Islet of Langerhans (tissue), 1 donor: ENCODE results near the gene ITM2A.

Experiments used
- FAIRE-seq: peaks from one replicate; lab custom pipeline; 2011; peaks lifted over from hg19 to GRCh38; lab: Jason Lieb, UNC

The ITM2A gene

DNA sequence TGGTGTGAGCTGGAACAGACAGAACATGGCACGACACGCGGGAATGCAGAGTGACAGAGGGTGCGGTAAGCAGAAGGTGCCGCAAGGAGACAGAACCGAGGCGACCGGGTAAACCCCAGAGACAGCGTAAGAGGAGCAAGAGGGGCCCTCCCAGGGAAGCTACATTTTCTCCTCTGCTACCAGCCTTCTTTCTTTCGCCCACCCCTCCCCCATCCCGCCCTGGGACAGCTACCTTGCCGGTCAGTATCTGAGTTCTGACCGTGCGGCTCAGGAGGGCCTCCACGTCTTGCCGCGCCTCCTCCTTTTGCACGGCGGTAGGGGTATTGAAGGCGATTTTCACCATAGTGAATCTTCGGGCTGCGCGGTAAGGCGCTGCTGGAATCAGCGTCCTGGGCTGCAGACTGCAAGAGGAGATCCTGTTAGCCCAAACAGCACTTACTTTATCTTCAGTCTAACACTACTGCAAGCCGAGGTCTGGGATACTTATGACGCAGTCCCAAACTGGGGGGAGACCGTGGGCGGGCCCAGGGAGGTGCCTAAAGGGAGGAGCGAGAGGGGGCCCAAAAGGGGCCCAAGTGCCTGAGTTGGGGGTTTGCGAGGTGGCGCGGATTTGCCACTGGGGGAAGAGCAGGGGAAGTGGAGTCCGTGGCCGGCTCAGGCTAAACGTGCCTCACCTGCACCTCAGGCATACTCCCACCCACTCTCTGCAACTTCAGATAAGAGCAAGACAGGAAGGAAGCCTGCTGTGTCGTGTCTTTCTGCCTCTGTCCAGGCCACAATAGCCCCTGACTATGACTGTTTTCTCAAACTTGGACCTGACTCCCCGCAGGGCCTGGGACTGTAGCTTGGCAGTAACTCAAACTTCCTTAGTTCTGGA is at the start of gene ITM2A:
TSS of gene ITM2A (minus strand) at position 462 of the 877 bp plus-strand sequence. CDS start at position 343, 119 bp downstream.
- FAIRE-seq = no peak

DNA sequence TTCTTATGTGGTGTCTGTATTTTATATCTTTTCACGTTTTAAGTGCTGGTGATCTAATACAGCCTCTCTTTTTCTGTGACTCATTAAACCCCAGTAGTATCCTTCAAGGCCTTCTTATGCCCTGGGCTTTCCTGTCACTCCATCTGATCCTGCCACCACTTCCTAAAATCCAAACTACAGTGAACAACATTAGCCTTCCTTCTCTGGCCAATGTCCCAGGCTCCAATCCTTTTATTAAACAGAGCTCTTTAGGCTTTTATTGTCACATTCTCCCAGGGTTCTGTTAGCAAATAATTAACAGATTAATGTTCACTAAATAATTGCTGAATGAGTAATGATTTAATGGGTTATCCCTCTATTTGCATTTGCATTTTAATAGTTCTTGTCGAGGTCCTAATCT is 47.9 kb upstream of the ITM2A start:
- FAIRE-seq = no peak

GRCh38 chrX:79413963-79414362 is 46.8 kb upstream of the ITM2A start:
- FAIRE-seq = no peak

- peak; percentile 79 for FAIRE-seq
These were observed 45.8 kb upstream of the ITM2A start for GRCh38 chrX:79412972-79413371.

- FAIRE-seq = no peak
These were observed 45.0 kb upstream of the ITM2A start for GRCh38 chrX:79412166-79412565.

GRCh38 chrX:79409657-79410056 is 42.5 kb upstream of the ITM2A start:
- no peak for FAIRE-seq

DNA sequence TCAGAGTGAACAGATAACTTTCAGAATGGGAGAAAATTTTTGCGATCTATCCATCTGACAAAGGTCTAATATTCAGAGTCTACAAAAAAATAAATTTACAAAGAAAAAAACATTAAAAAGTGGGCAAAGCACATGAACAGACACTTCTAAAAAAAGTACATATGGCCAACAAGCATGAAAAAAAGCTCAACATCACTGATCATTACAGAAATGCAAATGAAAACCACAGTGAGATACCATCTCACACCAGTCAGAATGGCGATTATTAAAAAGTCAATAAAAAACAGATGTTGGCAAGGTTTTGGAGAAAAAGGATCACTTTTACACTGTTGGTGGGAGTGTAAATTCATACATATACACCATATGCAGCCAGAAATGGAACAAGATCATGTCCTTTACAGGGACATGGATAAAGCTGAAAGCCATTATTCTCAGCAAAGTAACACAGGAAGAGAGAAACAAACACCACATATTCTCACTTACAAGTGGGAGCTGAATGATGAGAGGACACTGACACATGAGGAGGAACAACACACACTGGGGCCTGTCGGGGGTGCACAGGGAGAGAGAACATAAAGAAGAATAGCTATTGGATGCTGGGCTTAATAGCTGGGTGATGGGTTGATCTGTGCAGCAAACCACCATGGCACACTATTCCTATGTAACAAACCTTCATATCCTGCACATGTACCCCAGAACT is 41.6 kb upstream of the ITM2A start:
- no peak for FAIRE-seq

DNA sequence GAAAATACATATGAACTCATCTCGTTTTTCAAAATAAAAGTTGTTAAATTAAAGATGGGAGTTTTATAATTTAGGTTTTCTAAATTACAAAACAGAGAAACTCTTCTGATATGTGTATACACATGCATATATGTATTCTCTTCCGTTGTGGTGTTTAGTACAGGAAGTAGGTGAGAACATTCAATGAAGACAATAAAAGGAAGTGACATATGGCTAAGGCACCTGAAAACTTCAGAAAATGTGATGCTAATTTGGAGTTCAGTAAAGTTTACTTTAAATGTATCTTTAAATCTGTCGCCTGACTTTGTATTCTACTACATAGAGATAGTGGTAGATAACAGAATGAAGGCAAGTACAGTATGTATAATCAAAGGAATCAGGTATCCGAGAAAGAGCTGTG is 33.5 kb upstream of the ITM2A start:
- FAIRE-seq = no peak

DNA sequence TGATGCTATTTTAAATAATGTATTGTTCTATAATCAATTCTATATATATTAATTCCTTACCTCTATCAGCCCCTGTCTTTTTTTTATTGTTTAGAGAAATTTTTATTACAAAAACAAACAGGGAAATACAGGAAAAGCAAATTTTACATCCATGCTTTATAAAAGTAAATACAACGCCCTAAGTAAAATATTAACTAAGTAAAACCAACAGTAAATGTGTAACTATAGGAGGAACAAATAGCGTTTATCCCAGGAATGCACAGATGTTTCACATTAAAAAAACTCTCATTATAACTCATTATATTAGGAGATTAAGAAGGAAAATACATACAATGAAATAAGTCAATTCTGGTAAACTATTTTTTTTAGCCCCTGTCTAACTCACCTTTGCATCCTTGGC is 8.2 kb upstream of the ITM2A start:
- FAIRE-seq = no peak

- FAIRE-seq = no peak
These were observed 4.5 kb upstream of the ITM2A start for GRCh38 chrX:79371640-79372039.

DNA sequence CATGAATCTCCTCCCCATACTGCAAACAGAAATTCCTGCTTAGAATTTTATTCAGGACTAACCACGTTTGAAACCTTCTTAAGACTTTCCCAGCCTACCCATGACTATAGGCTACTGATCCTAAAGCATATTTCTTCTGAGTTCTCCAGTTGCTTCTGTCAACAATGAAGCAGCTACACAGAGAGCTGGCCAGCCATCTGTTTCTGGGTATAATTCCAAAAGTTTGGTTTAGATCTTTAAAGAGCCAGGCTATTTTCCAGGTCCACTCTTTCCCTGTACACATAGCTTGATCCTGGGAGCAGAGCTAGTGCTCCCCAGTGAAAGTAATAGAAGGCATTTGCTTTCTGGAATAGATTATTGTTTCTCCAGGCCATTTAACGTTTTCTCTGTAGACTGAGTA is 4.0 kb upstream of the ITM2A start:
- no peak for FAIRE-seq

DNA sequence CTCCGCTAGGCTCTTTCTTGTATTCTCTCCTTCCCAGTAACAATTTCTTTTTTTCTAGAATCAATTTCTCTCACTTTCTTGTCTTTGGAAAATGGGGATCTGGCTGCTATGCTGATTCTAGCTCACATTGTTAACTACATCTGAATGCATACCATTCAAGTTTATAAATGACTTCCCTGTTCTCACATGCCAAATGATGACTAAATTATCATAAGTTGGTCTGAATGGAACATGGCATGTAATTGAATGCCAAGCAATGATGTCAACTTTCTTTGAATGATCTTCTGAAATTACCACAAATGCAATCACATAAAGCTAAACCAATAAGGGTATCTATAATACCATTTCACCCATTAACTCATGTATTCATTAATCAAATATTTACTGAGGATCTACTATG is 2.7 kb upstream of the ITM2A start:
- no peak for FAIRE-seq

- FAIRE-seq = no peak
These were observed 1.3 kb upstream of the ITM2A start for GRCh38 chrX:79368441-79368840.

DNA sequence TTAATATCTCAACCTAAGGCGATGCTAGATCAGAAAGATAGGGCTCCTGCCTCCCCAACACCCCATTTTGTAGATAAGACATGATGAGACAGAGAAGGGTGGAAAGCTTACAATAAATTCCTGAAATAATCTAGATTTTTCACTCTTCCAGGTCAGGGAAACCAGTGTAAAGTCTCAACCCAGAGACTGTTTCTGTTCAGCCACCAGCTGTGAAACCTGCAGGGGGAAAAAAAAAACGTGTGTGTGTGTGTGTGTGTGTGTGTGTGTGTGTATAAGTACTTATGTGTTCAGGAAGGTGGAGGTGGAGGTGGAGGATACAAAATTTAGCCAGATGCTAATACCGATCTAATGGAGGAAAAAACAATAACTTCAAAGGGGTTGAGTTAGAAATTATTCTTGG is 773 bp upstream of the ITM2A start:
- FAIRE-seq = no peak

GRCh38 chrX:79366556-79366872 is 620 bp downstream of the ITM2A start:
- FAIRE-seq = no peak

GRCh38 chrX:79365591-79365990 is 1.5 kb downstream of the ITM2A start:
- FAIRE-seq = no peak

- no peak for FAIRE-seq
These were observed 2.8 kb downstream of the ITM2A start for GRCh38 chrX:79364306-79364705.

GRCh38 chrX:79361192-79361870 is 5.8 kb downstream of the ITM2A start:
- FAIRE-seq = no peak

GRCh38 chrX:79336869-79337815 is 30.0 kb downstream of the ITM2A start:
- FAIRE-seq = no peak

- no peak for FAIRE-seq
These were observed 37.1 kb downstream of the ITM2A start for GRCh38 chrX:79330022-79330421.

DNA sequence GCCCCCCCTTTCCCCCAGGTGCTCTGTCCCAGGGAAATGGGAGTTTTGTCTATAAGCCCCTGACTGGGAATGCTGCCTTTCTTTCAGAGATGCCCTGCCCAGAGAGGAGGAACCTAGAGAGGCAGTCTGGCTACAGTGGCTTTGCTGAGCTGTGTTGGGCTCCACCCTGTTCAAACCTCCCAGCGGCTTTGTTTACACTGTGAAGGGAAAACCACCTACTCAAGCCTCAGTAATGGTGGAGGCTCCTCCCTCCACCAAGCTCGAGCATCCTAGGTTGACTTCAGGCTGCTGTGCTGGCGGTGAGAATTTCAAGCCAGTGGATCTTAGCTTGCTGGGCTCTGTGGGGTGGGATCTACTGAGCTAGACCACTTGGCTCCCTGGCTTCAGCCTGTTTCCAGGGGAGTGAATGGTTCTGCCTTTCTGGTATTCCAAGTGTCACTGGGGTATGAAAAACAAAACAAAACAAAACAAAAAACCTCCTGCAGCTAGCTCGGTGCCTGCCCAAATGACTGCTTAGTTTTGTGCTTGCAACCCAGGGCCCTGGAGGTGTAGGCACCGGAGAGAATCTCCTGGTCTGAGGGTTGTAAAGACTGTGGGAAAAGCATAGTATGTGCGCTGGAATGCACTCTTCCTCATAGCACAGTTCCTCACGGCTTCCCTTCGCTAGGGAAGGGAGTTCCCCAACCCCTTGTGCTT is 41.7 kb downstream of the ITM2A start:
- no peak for FAIRE-seq
